Activated naive CD4-positive, alpha-beta T cell treated with anti-CD3 and anti-CD28 coated beads, Interleukin-2, amount 50 U/mL, for 24 hours (primary cell): ENCODE data around the gene ZBBX.
"Not testable (repeated sequence)": the region's sequence is repeated elsewhere in the genome, so short reads cannot be mapped to it uniquely, and the experiment has no call there.

Experiments used
- H3K27ac Mint-ChIP-seq: one replicate; pipeline ENCODE4 v1.8.0; 2021; ENCODE audit warnings: mild to moderate bottlenecking, mixed read lengths
- H3K27me3 Mint-ChIP-seq: one replicate; pipeline ENCODE4 v1.8.0; 2021; ENCODE audit warnings: mixed read lengths
- H3K36me3 Mint-ChIP-seq: one replicate; pipeline ENCODE4 v1.8.0; 2021; ENCODE audit warnings: mixed read lengths
- H3K4me1 Mint-ChIP-seq: one replicate; pipeline ENCODE4 v1.8.0; 2021; ENCODE audit warnings: mixed read lengths
- H3K4me3 Mint-ChIP-seq: one replicate; pipeline ENCODE4 v1.8.0; 2021; ENCODE audit warnings: mild to moderate bottlenecking, mixed read lengths
- H3K9me3 Mint-ChIP-seq: one replicate; pipeline ENCODE4 v1.8.0; 2021; ENCODE audit warnings: mixed read lengths

The ZBBX gene

DNA sequence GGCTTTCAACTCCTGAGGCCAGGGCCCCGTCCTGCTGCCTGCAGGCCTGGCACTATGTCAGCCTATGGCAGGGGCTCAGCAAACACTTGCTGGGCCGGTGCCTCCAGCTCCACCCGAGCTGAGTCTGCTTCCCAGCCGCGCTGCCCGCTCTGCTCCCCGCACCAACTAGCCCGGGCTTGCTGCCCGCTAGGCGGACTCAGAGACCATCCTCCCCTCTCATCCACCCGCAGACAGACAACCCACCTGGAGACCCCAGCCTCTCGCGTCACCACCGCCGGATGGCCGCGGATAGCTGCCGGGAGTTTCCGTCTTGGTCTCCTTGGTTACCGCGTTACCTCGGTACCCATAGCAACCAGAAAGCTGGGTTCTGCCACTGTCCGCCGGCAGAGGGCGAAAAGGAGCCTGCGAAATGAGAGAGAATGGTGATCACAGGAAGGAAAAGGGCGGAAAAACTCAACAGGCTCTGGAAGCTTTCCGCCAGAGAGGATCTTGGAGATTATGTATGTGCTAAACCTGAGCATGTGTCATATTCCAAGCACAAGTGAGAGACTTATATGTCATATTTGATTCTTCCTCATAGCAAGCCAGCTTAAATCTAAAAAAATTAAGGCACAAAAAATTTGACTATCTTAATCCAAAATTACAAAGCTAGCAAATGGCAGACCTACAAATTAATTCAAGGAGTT, at the start of gene ZBBX:
TSS of gene ZBBX (minus strand) at position 294 of the 686 bp plus-strand sequence. CDS start 7,396 bp downstream, outside the sequence.
- H3K36me3 Mint-ChIP-seq, result no peaks in the 10 kb centered on the region

GRCh38 chr3:167426962-167427361, 46.9 kb upstream of the ZBBX start:
- not testable (repeated sequence) for H3K27ac Mint-ChIP-seq, H3K4me3 Mint-ChIP-seq, H3K4me1 Mint-ChIP-seq, H3K36me3 Mint-ChIP-seq, H3K27me3 Mint-ChIP-seq, H3K9me3 Mint-ChIP-seq

More for the DNA sequence above, at the start of gene ZBBX:
- H3K27ac Mint-ChIP-seq, result peak within 1 kb of the TSS; percentile 79
- H3K27me3 Mint-ChIP-seq, result peaks cover 8% of the 10 kb centered on the region
- peak within 1 kb of the TSS; percentile 85 for H3K4me3 Mint-ChIP-seq
- peaks cover 5% of the 10 kb centered on the region for H3K4me1 Mint-ChIP-seq
- H3K9me3 Mint-ChIP-seq, result no peaks in the 10 kb centered on the region

DNA sequence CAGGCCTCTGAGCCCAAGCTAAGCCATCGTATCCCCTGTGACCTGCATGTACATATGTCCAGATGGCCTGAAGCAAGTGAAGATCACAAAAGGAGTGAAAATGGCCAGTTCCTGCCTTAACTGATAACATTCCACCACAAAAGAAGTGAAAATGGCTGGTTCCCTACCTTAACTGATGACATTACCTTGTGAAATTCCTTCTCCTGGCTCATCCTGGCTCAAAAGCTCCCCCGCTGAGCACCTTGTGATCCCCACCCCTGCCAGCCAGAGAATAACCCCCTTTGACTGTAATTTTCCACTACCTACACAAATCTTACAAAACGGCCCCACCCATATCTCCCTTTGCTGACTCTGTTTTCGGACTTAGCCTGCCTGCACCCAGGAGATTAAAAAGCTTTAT, 42.3 kb upstream of the ZBBX start:
- H3K36me3 Mint-ChIP-seq, H3K27me3 Mint-ChIP-seq, H3K4me3 Mint-ChIP-seq, H3K27ac Mint-ChIP-seq, H3K9me3 Mint-ChIP-seq, H3K4me1 Mint-ChIP-seq: not testable (repeated sequence)

- H3K27ac Mint-ChIP-seq, result no peak overlapping the region
- H3K36me3 Mint-ChIP-seq, result no peaks in the 10 kb centered on the region
- no peaks in the 10 kb centered on the region for H3K27me3 Mint-ChIP-seq
- H3K9me3 Mint-ChIP-seq, result no peaks in the 10 kb centered on the region
- no peak overlapping the region for H3K4me3 Mint-ChIP-seq
- no peaks in the 10 kb centered on the region for H3K4me1 Mint-ChIP-seq
Observed at GRCh38 chr3:167409611-167410010, 29.5 kb upstream of the ZBBX start.

DNA sequence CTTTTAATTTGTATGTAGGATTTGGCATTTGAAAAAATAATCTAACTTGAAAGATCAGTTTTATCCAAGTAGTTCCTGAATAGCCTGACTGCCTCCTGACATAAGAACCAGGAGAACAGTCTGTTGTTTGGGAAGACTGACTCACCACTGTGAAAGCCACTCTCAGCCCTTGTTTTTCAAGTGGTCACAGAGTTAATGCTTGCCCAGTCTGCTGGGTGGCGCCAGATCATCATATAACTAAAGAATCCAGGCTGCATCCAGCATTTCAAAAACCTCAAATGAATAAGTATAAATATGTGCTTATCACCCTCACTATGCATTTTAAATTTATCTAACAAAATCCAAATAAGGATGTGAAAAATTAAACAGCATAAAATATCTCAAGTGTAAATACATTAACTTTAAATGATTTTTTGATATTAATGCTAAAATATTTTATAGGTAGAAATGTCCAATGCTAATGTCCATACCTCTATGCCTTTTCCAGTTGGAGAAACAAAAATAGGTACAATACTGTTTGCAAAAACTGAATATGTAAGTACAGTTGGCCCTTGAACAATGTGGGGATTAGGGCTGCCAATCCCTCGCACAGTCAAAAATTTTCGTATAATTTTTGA, 26.9 kb upstream of the ZBBX start:
- Mint-ChIP-seq H3K36me3 (no peaks in the 10 kb centered on the region), H3K27me3 (no peaks in the 10 kb centered on the region), H3K9me3 (no peaks in the 10 kb centered on the region), H3K27ac (no peak overlapping the region), H3K4me1 (no peaks in the 10 kb centered on the region), H3K4me3 (no peak overlapping the region)

DNA sequence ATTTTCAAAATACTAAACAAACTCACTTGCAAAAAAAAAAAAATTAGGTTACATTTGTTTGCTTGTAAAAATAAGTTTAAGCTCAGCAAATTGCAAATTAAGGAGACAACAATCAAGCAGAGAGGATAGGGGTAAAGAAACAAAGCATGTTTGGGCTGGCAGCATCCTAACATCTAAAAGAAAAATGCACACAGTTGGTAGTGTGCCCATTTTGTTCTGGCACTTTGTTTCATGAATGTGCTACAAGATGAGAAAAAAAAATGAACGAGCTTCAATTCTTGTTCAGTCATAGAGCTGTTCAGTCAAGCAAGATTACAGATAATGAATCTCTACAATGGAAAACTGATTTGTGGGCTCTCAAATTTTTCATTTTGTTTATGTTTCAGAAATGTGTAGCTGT, 17.7 kb upstream of the ZBBX start:
- H3K4me1 Mint-ChIP-seq, result no peaks in the 10 kb centered on the region
- no peaks in the 10 kb centered on the region for H3K9me3 Mint-ChIP-seq
- no peaks in the 10 kb centered on the region for H3K36me3 Mint-ChIP-seq
- peak overlapping the region; percentile 63 for H3K27ac Mint-ChIP-seq
- H3K4me3 Mint-ChIP-seq, result no peak overlapping the region
- peaks cover 14% of the 10 kb centered on the region for H3K27me3 Mint-ChIP-seq

GRCh38 chr3:167396075-167396474, 16.0 kb upstream of the ZBBX start:
- Mint-ChIP-seq H3K27me3 (peaks cover 12% of the 10 kb centered on the region), H3K27ac (no peak overlapping the region), H3K9me3 (no peaks in the 10 kb centered on the region), H3K36me3 (no peaks in the 10 kb centered on the region), H3K4me1 (no peaks in the 10 kb centered on the region), H3K4me3 (no peak overlapping the region)

DNA sequence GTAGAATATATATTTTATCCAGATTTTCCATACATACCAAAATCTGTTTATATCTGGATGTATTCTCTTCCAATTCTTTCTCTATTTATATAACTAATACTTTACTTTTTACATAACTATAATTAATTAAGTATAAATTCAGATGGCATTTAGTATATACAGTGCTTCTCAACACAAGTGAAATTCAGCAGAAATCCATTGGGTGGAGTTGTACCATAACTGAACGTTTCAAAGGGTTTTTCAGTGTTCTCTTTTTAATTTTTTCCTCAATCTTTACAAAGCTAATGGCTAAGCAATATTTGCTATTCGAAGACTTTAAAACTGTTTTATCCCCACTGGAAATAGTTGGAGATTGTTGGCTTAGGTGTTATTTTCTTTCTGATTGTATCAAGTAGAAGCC, 13.9 kb upstream of the ZBBX start:
- Mint-ChIP-seq H3K4me3 (no peak overlapping the region), H3K4me1 (no peaks in the 10 kb centered on the region), H3K9me3 (no peaks in the 10 kb centered on the region)

GRCh38 chr3:167382155-167382554, 2.1 kb upstream of the ZBBX start:
- Mint-ChIP-seq H3K9me3 (no peaks in the 10 kb centered on the region), H3K36me3 (no peaks in the 10 kb centered on the region), H3K4me1 (peaks cover 5% of the 10 kb centered on the region), H3K27me3 (peaks cover 12% of the 10 kb centered on the region), H3K4me3 (no peak overlapping the region), H3K27ac (no peak overlapping the region)

More for the DNA sequence above, 13.9 kb upstream of the ZBBX start:
- H3K36me3 Mint-ChIP-seq, result no peaks in the 10 kb centered on the region
- no peak overlapping the region for H3K27ac Mint-ChIP-seq
- H3K27me3 Mint-ChIP-seq, result peaks cover 6% of the 10 kb centered on the region

- no peaks in the 10 kb centered on the region for H3K9me3 Mint-ChIP-seq
- H3K4me1 Mint-ChIP-seq, result peaks cover 5% of the 10 kb centered on the region
- no peaks in the 10 kb centered on the region for H3K36me3 Mint-ChIP-seq
- H3K4me3 Mint-ChIP-seq, result no peak overlapping the region
- peaks cover 4% of the 10 kb centered on the region for H3K27me3 Mint-ChIP-seq
- no peak overlapping the region for H3K27ac Mint-ChIP-seq
Observed at GRCh38 chr3:167375478-167375877, 4.6 kb downstream of the ZBBX start.

GRCh38 chr3:167372138-167372537, 8.0 kb downstream of the ZBBX start:
- H3K36me3 Mint-ChIP-seq, result no peaks in the 10 kb centered on the region
- H3K27ac Mint-ChIP-seq, result no peak overlapping the region
- H3K4me3 Mint-ChIP-seq, result no peak overlapping the region
- H3K4me1 Mint-ChIP-seq, result no peaks in the 10 kb centered on the region
- peaks cover 1% of the 10 kb centered on the region for H3K27me3 Mint-ChIP-seq
- H3K9me3 Mint-ChIP-seq, result no peaks in the 10 kb centered on the region

GRCh38 chr3:167361948-167362347, 18.1 kb downstream of the ZBBX start:
- H3K9me3 Mint-ChIP-seq, result peaks cover 4% of the 10 kb centered on the region
- H3K27ac Mint-ChIP-seq, result no peak overlapping the region
- H3K27me3 Mint-ChIP-seq, result peaks cover under 1% of the 10 kb centered on the region
- H3K36me3 Mint-ChIP-seq, result peaks cover 1% of the 10 kb centered on the region
- H3K4me3 Mint-ChIP-seq, result no peak overlapping the region
- no peaks in the 10 kb centered on the region for H3K4me1 Mint-ChIP-seq

DNA sequence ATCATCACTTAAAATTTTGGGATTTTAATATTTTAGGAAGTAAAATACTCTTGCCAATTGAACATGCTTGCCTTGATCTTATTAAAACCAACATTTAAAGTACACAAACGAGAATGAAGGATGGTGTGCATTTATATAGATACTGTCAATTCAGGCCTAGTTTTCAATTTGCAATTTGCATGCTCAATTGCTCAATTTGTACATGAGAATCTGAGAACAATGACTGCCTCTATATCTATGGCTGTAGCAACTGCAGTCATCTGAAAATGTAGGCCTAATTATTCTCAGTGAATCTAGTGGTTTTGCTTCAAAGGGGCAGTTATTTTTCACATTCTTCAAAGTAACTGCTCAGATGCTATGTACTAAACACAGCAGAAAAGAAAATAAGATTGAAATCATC, 18.8 kb downstream of the ZBBX start:
- Mint-ChIP-seq H3K4me3 (no peak overlapping the region), H3K9me3 (peaks cover 8% of the 10 kb centered on the region), H3K4me1 (no peaks in the 10 kb centered on the region), H3K36me3 (peaks cover 3% of the 10 kb centered on the region), H3K27me3 (peaks cover 3% of the 10 kb centered on the region), H3K27ac (no peak overlapping the region)

DNA sequence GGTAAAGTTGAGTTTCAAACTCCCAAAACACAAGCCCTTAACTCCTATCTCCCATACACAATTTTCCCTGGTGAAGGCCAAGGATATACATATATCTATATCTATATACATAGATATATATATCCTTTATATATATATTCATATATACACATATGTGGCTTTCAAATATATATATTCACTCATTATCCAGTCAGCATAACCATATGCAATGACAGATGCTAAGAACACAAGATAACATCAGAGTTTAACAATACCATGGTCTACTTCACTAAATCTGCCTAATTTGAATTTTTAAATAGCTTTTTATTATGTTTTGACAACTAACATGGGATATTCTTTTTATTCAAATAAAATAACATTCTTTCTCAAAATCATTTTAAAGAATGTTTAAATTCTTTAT, 24.7 kb downstream of the ZBBX start:
- Mint-ChIP-seq H3K4me1 (no peaks in the 10 kb centered on the region), H3K27ac (no peak overlapping the region), H3K4me3 (no peak overlapping the region), H3K27me3 (peaks cover 4% of the 10 kb centered on the region), H3K9me3 (peaks cover 8% of the 10 kb centered on the region), H3K36me3 (peaks cover 3% of the 10 kb centered on the region)

GRCh38 chr3:167354751-167355150, 25.3 kb downstream of the ZBBX start:
- no peaks in the 10 kb centered on the region for H3K4me1 Mint-ChIP-seq
- H3K36me3 Mint-ChIP-seq, result peaks cover 3% of the 10 kb centered on the region
- H3K9me3 Mint-ChIP-seq, result peaks cover 8% of the 10 kb centered on the region
- H3K27me3 Mint-ChIP-seq, result peaks cover 4% of the 10 kb centered on the region
- H3K4me3 Mint-ChIP-seq, result no peak overlapping the region
- no peak overlapping the region for H3K27ac Mint-ChIP-seq

GRCh38 chr3:167350245-167350862, 29.7 kb downstream of the ZBBX start:
- H3K4me1 Mint-ChIP-seq, result no peaks in the 10 kb centered on the region
- H3K27me3 Mint-ChIP-seq, result peaks cover 3% of the 10 kb centered on the region
- H3K27ac Mint-ChIP-seq, result no peak overlapping the region
- H3K4me3 Mint-ChIP-seq, result no peak overlapping the region
- no peaks in the 10 kb centered on the region for H3K9me3 Mint-ChIP-seq
- no peaks in the 10 kb centered on the region for H3K36me3 Mint-ChIP-seq
